ENCODE measurements around the gene IL18BP. TPM values are rescaled to one million over a fixed set of nuclear protein-coding genes. Genes with fewer than 3 reads are reported as not detected.

IL18BP gene
- total RNA-seq, 1 donor from 2014 or later = 20.9 TPM

DNA sequence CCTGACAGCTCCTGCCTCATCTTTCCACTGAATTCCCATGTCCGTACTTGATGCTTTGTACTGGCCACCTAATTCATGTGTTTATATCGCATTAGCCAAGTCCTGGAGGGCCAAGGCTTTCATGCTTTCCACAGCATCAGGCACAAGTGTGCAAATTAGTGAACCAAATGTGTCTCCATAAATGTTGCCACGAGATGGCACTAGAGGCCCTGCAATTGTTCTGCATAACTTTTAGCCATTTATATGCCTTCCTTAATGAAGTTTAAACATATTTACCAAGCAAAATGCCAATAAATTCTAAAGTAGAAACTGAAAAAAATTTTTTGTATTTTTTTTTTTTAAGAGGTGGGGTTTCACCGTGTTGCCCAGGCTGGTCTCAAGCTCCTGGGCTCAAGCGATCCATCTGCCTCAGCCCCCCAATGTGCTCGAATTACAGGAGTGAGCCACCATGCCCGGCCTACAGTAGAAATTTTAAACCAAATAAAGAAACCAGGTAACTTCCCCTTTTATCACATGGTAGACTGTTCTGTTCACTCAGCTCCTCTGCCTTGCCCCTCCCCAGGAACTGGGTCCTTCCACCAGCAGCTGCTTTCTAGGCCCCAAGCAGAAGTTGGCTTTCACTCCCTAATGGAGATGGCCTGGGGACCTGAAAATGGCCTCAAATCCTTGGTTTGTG, 20.8 kb upstream of the IL18BP start:
- Mint-ChIP-seq H3K4me1 (no peaks in the 10 kb centered on the region), H3K27ac (no peak overlapping the region), H3K9me3 (no peaks in the 10 kb centered on the region), H3K36me3 (peaks cover 10% of the 10 kb centered on the region), H3K27me3 (ENCODE audit: low read depth) (no peaks in the 10 kb centered on the region), H3K4me3 (no peak overlapping the region)
- TF ChIP-seq, protein P1, sequence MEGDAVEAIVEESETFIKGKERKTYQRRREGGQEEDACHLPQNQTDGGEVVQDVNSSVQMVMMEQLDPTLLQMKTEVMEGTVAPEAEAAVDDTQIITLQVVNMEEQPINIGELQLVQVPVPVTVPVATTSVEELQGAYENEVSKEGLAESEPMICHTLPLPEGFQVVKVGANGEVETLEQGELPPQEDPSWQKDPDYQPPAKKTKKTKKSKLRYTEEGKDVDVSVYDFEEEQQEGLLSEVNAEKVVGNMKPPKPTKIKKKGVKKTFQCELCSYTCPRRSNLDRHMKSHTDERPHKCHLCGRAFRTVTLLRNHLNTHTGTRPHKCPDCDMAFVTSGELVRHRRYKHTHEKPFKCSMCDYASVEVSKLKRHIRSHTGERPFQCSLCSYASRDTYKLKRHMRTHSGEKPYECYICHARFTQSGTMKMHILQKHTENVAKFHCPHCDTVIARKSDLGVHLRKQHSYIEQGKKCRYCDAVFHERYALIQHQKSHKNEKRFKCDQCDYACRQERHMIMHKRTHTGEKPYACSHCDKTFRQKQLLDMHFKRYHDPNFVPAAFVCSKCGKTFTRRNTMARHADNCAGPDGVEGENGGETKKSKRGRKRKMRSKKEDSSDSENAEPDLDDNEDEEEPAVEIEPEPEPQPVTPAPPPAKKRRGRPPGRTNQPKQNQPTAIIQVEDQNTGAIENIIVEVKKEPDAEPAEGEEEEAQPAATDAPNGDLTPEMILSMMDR (IDR thresholded peaks at IDR 0.05; ENCODE audit: unreplicated experiment) = peak; percentile 55
- no peak for DNase-seq (ENCODE audit: low spot score in 2 of 2, unreplicated experiment in 2 of 2)

DNA sequence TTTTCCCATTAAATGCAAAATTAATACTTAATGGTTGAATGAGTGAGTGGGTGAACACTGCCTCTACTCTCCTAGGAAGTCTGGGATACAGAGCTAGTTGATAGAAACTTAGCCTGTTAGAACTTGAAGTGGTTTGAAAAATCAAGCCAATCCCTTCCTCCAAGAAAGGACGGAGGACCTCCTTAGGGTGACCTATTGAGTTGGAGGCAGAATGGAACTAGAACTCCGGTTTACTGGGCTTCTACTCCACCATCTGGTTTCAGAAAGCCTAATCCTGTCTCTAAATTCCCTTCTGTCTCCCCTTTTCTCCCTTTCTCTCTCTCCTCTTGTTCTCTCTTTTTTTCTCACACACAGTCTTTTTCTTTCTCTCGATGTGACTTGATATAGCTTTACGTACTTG, 19.6 kb upstream of the IL18BP start:
- DNase-seq (ENCODE audit: low spot score in 2 of 2, unreplicated experiment in 2 of 2) = no peak
- Mint-ChIP-seq H3K27me3 (ENCODE audit: low read depth) (no peaks in the 10 kb centered on the region), H3K27ac (no peak overlapping the region), H3K36me3 (peaks cover 14% of the 10 kb centered on the region), H3K9me3 (no peaks in the 10 kb centered on the region), H3K4me3 (no peak overlapping the region), H3K4me1 (no peaks in the 10 kb centered on the region)
- TF ChIP-seq, protein P1 (IDR thresholded peaks at IDR 0.05; ENCODE audit: unreplicated experiment) = no peak

DNA sequence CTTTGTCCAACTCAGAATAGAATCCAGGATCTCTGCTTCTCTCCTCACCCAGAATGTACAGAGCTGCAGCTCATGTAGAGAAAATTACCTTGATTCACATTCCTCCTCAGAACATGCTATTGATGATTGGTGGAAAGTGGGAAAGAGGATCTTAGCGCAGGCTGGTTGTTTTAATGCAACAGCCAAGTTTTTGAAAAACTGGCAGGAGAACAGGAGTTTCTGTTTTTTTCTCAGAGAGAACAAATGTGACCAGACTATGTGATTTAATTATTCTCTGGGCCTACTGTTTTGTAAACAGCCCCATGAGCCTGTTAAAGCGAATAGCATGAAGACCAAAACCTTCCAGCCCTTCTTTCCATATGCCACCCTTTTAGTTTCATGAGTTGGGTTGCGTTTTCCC, 19.1 kb upstream of the IL18BP start:
- H3K27ac Mint-ChIP-seq = no peak overlapping the region
- no peaks in the 10 kb centered on the region for H3K4me1 Mint-ChIP-seq
- H3K27me3 Mint-ChIP-seq (ENCODE audit: low read depth) = no peaks in the 10 kb centered on the region
- DNase-seq (ENCODE audit: low spot score in 2 of 2, unreplicated experiment in 2 of 2) = no peak
- H3K9me3 Mint-ChIP-seq = no peaks in the 10 kb centered on the region
- TF ChIP-seq, protein P1 (IDR thresholded peaks at IDR 0.05; ENCODE audit: unreplicated experiment) = no peak
- peaks cover 12% of the 10 kb centered on the region for H3K36me3 Mint-ChIP-seq
- no peak overlapping the region for H3K4me3 Mint-ChIP-seq

DNA sequence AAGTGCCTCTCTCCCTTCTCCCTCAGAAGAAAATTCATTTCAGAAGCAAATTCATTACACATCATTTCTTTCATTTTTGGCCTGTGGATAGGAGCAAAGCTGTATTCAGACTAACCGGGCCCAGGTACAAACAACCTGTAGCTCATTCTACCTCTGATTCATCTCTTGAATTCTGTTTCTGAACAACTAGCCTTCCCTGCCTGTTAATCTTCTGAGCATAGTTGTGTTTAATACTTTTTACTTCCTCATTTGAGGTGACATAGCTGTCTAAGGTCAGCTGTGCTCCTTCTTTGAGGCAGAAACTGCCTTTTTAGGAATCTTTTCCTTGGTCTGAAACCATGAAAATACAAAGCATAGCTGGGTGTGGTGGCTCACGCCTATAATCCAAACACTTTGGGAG, 12.6 kb upstream of the IL18BP start:
- no peak for DNase-seq (ENCODE audit: low spot score in 2 of 2, unreplicated experiment in 2 of 2)
- H3K27ac Mint-ChIP-seq = no peak overlapping the region
- no peaks in the 10 kb centered on the region for H3K4me1 Mint-ChIP-seq
- TF ChIP-seq, protein P1 (IDR thresholded peaks at IDR 0.05; ENCODE audit: unreplicated experiment) = no peak
- H3K27me3 Mint-ChIP-seq (ENCODE audit: low read depth) = no peaks in the 10 kb centered on the region
- H3K9me3 Mint-ChIP-seq = no peaks in the 10 kb centered on the region
- H3K36me3 Mint-ChIP-seq = peaks cover 16% of the 10 kb centered on the region
- no peak overlapping the region for H3K4me3 Mint-ChIP-seq

- H3K27me3 Mint-ChIP-seq (ENCODE audit: low read depth) = no peaks in the 10 kb centered on the region
- TF ChIP-seq, protein P1 (IDR thresholded peaks at IDR 0.05; ENCODE audit: unreplicated experiment) = no peak
- H3K4me1 Mint-ChIP-seq = no peaks in the 10 kb centered on the region
- no peak for DNase-seq (ENCODE audit: low spot score in 2 of 2, unreplicated experiment in 2 of 2)
- H3K36me3 Mint-ChIP-seq = peaks cover 16% of the 10 kb centered on the region
- H3K4me3 Mint-ChIP-seq = no peak overlapping the region
- H3K27ac Mint-ChIP-seq = no peak overlapping the region
- no peaks in the 10 kb centered on the region for H3K9me3 Mint-ChIP-seq
Observed at GRCh38 chr11:71987521-71987920, 11.2 kb upstream of the IL18BP start.

All from mesothelial cell of epicardium (in vitro differentiated cells).